Measurements from ENCODE around the gene TPO.
"Not testable (repeated sequence)": the region's sequence is repeated elsewhere in the genome, so short reads cannot be mapped to it uniquely, and the experiment has no call there.

TPO gene

GRCh38 chr2:1405124-1405523, 8.1 kb upstream of the TPO start:
- DNase-seq (ENCODE audit: low read depth in 2 of 2): no peak

DNA sequence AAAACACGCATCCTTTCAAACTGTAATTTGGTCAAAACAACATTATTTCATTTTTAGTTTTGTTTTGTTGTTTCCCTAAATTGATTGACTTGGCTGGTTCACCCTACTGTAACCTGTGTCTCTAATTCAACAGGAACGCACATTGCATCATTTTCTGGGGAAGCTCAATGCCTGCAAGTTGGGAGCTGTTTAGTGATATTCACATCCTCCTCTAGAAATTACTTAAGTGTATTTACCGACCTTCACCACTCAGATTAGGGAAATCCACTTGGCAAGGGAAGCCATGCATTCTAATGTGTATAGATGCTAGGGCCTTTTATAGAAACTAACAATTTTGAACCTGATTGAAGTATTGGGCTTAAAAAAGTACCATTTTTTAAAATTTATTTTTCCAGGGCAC, 7.3 kb upstream of the TPO start:
- no peak for DNase-seq (ENCODE audit: low read depth in 2 of 2)

GRCh38 chr2:1406434-1406833, 6.8 kb upstream of the TPO start:
- DNase-seq (ENCODE audit: low read depth in 2 of 2): no peak

DNA sequence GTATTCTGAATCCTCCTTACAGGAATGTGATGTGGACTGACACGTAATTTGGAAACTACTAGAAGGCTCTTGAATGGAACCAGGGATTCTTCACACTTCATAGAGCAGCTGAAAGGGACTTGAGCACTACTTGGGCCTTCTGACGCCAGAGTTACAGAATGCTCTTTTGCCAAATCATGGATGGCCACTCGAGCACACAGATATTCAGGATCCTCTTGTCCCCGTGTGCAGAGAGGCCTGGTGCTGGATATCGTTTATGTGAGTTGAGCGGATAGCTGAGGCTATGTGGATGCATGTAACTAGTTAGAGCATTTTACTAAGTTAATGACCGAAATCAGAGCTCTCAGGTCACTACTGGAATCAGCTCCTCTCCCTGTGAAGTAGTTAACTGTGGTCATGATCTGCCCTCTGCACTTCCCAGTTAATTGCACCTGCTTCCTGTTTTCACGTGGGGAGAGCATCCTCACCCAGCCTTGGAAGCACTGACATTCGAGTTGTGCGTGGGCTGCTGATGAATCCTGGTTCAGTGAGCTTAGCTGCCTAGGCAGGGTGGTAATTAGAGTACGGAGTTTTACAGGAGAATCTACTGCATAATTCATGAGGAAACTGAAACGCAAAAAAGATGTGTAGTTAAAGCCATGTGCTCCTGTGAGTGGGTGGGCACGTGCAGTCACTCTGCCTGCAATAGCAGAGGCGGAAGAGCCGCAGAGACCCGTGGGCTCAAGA, 5.2 kb upstream of the TPO start:
- DNase-seq (ENCODE audit: low read depth in 2 of 2): no peak

GRCh38 chr2:1414121-1414520, 858 bp downstream of the TPO start:
- no peak for DNase-seq (ENCODE audit: low read depth in 2 of 2)

DNA sequence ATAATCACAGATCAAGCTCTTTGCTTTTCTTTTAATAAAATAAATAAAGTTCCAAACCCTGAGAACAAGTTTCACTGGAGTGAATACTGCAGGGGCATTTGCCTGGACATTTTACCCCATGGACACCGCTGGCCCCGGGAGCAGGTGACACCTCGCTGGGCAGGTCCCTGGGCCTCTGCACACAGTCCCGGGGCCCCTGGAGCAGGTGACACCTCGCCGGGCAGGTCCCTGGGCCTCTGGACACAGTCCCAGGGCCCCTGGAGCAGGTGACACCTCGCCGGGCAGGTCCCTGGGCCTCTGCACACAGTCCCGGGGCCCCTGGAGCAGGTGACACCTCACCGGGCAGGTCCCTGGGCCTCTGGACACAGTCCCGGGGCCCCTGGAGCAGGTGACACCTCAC, 1.6 kb downstream of the TPO start:
- DNase-seq (ENCODE audit: low read depth in 2 of 2): not testable (repeated sequence)

DNA sequence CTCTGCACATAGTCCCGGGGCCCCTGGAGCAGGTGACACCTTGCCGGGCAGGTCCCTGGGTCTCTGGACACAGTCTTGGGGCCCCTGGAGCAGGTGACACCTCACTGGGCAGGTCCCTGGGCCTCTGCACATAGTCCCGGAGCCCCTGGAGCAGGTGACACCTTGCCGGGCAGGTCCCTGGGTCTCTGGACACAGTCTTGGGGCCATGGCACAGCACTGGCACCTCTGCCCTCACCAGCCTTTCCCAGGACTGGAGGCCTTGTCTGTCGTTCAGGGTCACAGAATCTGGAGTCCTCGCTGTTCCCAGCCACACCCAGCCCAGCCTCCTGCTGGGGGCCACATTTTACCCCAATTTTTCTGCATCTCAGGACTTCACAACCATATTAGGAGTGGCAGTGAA, 2.2 kb downstream of the TPO start:
- DNase-seq (ENCODE audit: low read depth in 2 of 2): no peak

- DNase-seq (ENCODE audit: low read depth in 2 of 2): no peak
Observed at GRCh38 chr2:1418566-1418965, 5.3 kb downstream of the TPO start.

DNA sequence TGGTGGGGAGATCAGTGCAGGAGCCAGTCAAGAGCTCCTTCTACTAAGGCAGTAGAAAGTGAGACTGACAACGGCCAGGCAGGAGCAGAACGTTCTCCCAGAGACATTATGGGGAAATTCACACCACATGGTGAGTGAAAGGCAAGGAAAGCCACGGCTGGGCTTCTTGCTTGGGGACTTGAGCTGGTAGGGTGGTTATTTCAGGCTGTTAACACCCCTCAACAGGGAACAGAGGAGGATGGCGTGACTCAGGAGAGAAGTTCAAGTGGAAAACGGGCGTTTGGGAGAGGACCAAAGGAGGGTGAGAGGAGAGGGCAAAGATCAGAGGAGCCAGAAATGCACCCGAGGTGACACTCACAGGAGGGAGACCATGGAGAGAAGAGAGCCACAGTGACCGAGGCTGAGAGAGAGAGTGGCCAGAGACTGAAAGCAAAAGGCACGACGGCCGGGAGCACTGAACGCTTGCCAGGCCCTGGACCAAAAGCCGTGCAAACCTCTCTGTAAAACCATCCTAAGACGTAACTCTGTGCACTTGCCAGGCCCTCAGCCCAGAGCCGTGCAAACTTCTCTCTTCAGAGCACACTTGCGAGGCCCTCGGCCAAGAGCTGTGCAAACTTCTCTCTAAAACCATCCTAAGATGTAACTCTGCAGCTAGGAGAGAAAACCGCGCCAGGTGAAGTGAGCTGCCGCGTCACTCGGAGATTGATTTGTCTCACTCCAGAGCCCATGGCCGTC, 7.7 kb downstream of the TPO start:
- DNase-seq (ENCODE audit: low read depth in 2 of 2): no peak

- DNase-seq (ENCODE audit: low read depth in 2 of 2): no peak
Observed at GRCh38 chr2:1421731-1422130, 8.5 kb downstream of the TPO start.

DNA sequence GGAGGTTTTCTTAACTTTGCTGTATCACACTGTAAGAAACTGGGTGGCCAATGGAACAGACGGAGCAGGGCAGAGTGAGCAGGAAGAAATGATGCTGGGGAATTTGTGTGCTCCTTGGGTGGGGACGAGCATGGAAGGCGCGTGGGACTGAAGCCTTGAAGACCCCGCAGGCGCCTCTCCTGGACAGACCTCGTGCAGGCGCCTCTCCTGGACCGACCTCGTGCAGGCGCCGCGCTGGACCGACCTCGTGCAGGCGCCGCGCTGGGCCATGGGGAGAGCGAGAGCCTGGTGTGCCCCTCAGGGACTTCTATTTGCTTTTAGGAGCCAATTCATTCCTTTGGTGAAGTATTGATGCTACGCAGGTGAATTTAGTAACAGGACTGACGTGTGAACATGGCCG, 8.9 kb downstream of the TPO start:
- no peak for DNase-seq (ENCODE audit: low read depth in 2 of 2)

DNA sequence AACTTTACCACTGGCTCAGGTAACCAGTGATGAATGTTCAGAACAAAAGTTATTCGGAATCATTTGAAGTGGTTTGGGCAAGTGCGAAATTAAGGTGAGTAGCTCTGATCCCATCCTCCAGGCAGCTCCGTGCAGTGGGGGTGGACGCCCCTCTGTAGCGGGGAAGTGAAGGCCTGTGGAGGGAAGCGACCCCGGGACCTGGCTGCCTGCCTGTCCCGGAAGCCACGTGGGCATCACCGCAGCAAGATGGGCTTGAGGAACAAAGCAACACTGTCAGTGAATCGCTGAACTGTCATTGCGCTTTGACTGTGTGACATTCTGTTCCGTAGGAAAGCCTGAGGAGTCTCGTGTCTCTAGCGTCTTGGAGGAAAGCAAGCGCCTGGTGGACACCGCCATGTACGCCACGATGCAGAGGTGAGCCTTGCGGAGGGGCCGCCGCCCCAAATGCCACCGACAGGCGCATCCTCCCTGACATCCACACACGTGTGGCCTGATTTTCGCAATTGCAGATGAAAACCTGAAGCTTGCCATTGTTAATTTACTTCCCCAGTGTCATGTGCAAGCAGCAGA, 9.5 kb downstream of the TPO start:
- no peak for DNase-seq (ENCODE audit: low read depth in 2 of 2)

- DNase-seq (ENCODE audit: low read depth in 2 of 2): no peak
Observed at GRCh38 chr2:1427086-1427485, 13.8 kb downstream of the TPO start.

GRCh38 chr2:1429895-1430294, 16.6 kb downstream of the TPO start:
- no peak for DNase-seq (ENCODE audit: low read depth in 2 of 2)

- DNase-seq (ENCODE audit: low read depth in 2 of 2): no peak
Observed at GRCh38 chr2:1430491-1430890, 17.2 kb downstream of the TPO start.

DNA sequence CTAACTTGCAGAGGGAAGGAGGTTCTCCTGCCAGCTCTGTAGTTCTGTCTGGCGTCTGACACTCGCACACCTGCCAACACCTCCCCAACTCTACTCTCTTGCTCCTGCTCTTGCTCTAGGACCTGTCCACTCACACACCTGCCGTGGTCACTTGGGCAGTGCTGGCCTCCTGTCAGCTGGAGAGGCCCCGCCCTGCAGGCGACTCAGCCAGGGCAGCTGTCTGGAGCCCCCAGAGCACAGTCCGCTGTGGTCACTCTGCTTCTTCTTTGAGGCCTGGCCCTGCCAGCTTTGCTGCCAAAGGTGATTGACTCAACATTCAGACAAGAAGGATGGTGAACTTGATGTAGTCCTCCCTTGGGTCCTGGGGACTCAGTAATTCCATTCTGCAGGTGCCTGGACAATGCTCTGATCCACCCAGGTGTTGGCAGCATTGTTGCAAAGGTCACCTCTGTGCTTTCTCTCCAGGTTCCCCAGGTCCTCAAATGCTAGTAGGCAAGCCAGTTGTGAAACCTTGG, 18.7 kb downstream of the TPO start:
- DNase-seq (ENCODE audit: low read depth in 2 of 2): no peak

DNA sequence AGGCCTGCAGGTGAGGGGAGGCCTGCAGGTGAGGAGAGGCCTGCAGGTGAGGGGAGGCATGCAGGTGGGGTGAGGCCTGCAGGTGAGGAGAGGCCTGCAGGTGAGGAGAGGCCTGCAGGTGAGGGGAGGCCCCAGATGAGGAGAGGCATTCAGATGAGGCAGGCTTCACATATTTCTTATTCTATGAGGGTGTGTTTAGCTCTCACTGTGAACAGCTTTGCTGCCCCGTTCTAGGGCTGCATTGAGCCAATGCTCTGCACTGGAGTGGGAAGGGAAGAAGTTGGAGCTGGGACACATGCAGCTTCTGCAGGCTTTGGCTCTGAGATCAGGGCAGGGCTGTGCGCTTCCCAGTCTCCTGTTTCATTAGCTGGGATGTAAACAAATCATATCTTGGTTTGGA, 19.5 kb downstream of the TPO start:
- DNase-seq (ENCODE audit: low read depth in 2 of 2): no peak

DNA sequence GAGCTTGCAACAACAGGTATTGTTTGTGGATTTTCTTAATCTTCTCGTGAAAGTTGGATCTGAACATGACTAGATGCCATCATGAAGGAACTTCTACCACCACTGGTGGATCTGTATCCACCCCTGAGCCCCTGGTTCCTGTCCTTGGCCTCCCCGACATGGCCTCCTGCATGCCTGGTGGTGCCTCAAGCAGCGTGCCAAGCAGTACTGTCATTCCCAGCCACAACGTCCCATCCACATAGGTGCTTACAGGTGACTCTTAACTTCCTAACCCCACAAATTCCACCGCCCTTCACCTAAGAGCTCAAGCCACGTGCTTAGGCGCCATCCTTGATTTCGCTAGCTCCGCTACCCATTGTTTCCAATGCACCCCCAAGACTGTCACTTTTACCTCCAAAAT, 23.1 kb downstream of the TPO start:
- DNase-seq (ENCODE audit: low read depth in 2 of 2): no peak

DNA sequence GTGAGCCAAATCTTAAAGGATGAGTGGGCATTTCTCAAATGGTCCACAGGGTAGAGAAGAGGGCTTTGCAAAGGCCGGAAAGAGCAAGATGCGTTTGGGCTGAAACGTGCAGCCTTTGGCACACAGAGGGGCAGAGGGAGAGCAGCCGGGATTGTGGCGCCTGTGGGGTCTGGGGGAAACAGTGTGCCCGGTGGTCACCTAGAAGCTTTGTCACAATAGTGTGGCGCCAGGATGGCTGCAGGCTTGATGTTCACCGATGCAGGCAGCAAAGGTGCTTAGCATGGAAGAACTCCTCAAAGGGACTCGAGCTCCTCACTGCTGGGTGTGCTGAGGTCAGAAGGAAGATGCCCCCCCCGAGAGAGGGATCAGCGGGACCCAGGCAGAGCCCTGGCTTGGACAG, 23.8 kb downstream of the TPO start:
- no peak for DNase-seq (ENCODE audit: low read depth in 2 of 2)

DNA sequence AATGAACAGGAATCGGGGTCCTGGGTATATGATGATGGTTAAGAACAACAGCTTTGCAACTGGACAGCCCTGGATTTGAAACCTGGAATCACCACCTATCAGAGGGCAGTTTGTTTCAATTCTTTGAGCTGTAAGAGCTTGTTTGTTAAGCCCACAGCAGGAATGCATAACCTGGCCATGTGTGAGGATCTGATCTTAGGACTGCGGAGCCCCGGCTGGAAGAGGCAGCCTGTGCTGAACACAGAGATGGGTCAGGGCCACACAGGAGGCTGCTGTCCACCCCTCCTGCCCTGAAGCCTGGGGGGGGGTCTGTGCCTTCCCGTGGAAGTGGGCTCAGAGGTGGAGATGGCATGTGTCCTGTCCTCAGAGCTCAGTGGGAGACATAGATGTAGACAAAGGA, 24.3 kb downstream of the TPO start:
- DNase-seq (ENCODE audit: low read depth in 2 of 2): no peak

GRCh38 chr2:1438972-1439371, 25.7 kb downstream of the TPO start:
- DNase-seq (ENCODE audit: low read depth in 2 of 2): no peak

GRCh38 chr2:1440581-1440980, 27.3 kb downstream of the TPO start:
- DNase-seq (ENCODE audit: low read depth in 2 of 2): no peak

DNA sequence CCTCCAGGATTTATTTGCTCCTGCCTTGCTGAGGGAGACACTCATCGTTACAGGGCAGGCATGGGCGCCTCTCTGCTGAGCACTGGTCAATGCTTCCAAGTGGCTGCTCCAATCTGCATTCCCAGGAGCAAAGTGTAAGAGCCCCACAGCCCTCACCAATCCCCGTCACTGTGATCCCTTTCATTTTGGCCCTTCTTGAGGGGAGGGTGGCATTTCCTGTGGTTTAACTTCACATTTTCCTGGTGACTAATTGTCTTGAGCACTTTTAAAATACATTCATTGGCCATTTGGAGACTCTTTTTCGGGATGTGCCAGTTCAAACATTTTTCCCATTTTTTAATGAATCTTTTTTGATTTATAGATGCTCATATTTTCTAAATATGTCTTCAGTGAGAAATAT, 33.0 kb downstream of the TPO start:
- DNase-seq (ENCODE audit: low read depth in 2 of 2): no peak

All from fibroblast of skin of left biceps (primary cell).